PFSK-1 (cell line): ENCODE data around the gene TERF2IP.

Experiments
- FOXP2 ChIP-seq: optimal IDR thresholded peaks from 2 replicates; pipeline ENCODE3; 2011; ENCODE audit warnings: borderline replicate concordance, control low read depth, inconsistent platforms; ENCODE audit not compliant: insufficient read depth; ENCODE audit errors: extremely low read length, extremely low read depth
- POLR2AphosphoS5 ChIP-seq: IDR thresholded peaks from 2 replicates; pipeline ENCODE4 v1.6.1; 2012; ENCODE audit warnings: low read depth, mild to moderate bottlenecking, control low read depth, low read length, moderate library complexity
- SIN3A ChIP-seq: IDR thresholded peaks from 2 replicates; pipeline ENCODE4 v1.6.1; 2012; ENCODE audit warnings: mild to moderate bottlenecking, low read length, moderate library complexity, borderline replicate concordance; ENCODE audit not compliant: insufficient read depth
- TAF1 ChIP-seq: IDR thresholded peaks from 2 replicates; pipeline ENCODE4 v1.6.1; 2012; ENCODE audit warnings: low read length, control low read depth, borderline replicate concordance; ENCODE audit not compliant: insufficient read depth
- TF ChIP-seq, protein P1 (sequence below), 2 experiments: IDR thresholded peaks; 2 replicates each; pipeline versions ENCODE4 v1.6.1 to v1.8.0; 2011 to 2012; ENCODE audit warnings: low read depth in 2 of 2, low read length in 2 of 2, control low read depth in 1 of 2, inconsistent platforms in 1 of 2, mild to moderate bottlenecking in 1 of 2, moderate library complexity in 1 of 2; ENCODE audit not compliant: insufficient read depth in 1 of 2

TERF2IP gene

DNA sequence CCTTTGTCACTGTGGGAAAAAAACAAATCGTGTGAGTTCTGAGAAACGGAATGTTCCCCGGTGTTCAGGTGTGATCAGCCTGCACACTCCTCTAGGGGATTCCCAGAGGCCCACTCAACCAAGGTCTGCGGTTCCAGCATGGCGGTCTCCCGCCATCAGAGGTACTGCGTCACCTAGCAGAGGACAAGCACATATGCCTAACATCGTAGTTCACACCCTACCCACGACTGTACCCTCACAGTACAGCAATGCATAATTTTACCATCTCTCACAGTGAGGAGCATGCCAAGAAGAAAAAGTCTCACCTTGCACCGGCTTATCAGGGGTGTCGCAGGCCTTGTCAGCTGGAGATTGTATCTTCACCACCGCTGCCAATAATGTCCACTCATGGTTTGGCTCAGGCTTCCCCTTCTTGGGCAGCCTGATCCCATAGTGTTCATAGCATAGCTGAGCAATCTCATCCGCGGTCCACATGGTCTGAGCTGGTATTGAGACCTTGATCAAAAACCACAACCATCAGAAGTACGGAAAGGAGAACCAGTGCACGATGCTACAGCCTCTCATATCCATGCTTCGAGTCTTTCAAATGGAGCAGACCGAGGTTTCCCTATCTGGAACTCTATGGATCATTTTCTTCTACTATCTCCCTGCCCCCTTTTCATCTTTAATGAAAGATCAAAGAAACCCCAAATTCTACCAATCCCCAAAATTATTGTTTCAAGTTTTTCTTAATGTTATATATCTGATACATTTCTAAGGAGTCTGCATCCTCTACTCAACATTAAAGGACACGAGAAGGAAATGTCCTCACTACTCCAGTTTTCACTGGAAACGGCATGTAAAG lies 27.0 kb upstream of the TERF2IP start:
- TF ChIP-seq FOXP2 (no peak), TAF1 (no peak), POLR2AphosphoS5 (no peak), SIN3A (no peak)
- TF ChIP-seq, protein P1, sequence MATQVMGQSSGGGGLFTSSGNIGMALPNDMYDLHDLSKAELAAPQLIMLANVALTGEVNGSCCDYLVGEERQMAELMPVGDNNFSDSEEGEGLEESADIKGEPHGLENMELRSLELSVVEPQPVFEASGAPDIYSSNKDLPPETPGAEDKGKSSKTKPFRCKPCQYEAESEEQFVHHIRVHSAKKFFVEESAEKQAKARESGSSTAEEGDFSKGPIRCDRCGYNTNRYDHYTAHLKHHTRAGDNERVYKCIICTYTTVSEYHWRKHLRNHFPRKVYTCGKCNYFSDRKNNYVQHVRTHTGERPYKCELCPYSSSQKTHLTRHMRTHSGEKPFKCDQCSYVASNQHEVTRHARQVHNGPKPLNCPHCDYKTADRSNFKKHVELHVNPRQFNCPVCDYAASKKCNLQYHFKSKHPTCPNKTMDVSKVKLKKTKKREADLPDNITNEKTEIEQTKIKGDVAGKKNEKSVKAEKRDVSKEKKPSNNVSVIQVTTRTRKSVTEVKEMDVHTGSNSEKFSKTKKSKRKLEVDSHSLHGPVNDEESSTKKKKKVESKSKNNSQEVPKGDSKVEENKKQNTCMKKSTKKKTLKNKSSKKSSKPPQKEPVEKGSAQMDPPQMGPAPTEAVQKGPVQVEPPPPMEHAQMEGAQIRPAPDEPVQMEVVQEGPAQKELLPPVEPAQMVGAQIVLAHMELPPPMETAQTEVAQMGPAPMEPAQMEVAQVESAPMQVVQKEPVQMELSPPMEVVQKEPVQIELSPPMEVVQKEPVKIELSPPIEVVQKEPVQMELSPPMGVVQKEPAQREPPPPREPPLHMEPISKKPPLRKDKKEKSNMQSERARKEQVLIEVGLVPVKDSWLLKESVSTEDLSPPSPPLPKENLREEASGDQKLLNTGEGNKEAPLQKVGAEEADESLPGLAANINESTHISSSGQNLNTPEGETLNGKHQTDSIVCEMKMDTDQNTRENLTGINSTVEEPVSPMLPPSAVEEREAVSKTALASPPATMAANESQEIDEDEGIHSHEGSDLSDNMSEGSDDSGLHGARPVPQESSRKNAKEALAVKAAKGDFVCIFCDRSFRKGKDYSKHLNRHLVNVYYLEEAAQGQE (IDR thresholded peaks at IDR 0.05; ENCODE audit: insufficient read depth in 1 of 2, low read depth in 2 of 2, low read length in 2 of 2) = no peak

DNA sequence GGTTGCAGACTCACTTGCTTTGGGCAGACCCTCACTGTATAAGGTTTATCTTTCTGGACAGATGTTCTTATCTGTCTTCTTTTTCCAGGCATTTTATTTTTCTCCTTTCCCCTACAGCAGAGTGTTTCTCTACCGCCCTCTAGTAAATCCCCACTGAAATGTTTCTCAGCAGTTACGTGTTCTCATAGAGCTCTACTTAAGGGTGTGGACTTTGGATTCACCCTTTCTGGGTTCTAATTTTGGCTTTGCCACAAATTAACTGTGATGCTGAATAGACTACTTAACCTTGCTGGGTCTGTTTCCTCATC lies 26.4 kb upstream of the TERF2IP start:
- TF ChIP-seq TAF1 = no peak
- TF ChIP-seq FOXP2 = no peak
- TF ChIP-seq POLR2AphosphoS5 = no peak
- TF ChIP-seq, protein P1 (IDR thresholded peaks at IDR 0.05; ENCODE audit: insufficient read depth in 1 of 2, low read depth in 2 of 2, low read length in 2 of 2) = no peak
- TF ChIP-seq SIN3A = no peak

DNA sequence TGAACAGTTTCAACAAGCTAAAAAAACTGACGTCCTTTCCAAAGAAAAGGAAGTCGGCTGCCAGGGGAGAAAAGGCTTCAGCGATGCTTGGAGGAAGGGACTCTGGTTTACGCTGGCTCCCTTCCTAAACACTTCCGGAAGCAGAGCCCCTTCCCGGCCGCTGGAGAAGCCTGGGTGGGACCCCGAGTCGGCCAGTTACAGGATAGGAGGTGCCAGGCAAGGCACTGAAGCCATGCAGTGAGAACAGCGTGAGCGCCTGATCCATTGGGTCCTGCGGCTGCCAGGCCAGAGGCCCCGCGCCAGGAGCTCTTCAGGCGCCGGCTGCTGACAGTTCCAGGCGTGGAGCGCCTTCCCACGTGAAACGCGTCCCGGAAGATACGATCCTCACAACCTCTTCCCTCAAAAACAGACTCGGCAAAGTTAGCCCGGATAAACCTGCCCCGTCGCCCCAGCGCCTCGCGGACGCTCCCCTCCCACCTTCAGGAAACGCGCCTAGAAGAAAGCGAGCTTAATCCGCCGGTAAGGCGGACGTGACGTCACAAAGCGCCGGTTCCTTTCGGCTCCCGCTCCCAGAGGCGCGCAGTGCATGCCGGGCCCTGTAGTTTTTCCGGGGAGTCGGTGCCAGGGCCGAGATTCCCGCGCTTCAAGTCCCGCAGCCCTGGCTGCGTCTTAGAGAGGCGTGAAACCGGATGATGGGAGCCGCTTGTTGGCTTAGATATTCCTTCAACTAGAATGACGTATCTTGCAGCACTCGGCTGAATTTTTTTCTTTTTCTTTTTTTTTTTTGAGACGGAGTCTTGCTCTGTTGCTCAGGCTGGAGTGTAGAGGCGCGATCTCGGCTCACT lies 24.6 kb upstream of the TERF2IP start, which contains the start of gene ADAT1:
TSS of gene ADAT1 (minus strand) at position 521 of the 845 bp plus-strand sequence. CDS start 2,482 bp downstream, outside the sequence.
- peak; percentile 94 for TF ChIP-seq POLR2AphosphoS5
- TF ChIP-seq TAF1 = peak; percentile 73; the same call in 1 of the 2 replicates
- TF ChIP-seq FOXP2 = peak; percentile 44
- TF ChIP-seq, protein P1 (IDR thresholded peaks at IDR 0.05; ENCODE audit: insufficient read depth in 1 of 2, low read depth in 2 of 2, low read length in 2 of 2) = no peak

DNA sequence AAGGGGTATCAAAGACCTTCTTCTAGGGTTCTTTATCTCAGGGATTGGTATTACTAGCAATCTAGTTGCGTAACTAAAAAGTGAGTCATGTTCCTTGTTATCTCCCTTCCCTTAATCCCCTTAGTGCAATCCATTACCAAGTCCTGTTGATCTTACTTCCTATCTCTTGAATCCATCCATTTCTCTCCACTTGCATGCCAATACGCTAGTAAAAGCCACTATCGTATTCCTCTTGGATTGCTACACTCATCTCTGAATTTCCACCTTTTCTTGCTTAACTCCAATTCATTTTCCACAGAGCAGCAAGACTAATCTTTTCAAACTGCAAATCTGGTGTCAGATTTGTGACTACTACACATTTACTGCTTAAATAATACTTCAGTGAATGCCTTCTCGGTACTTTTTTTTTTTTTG lies 22.6 kb upstream of the TERF2IP start:
- no peak for TF ChIP-seq POLR2AphosphoS5
- TF ChIP-seq TAF1 = no peak
- TF ChIP-seq, protein P1 (IDR thresholded peaks at IDR 0.05; ENCODE audit: insufficient read depth in 1 of 2, low read depth in 2 of 2, low read length in 2 of 2) = no peak
- TF ChIP-seq SIN3A = no peak
- no peak for TF ChIP-seq FOXP2
